ENCODE data around the gene AFF3. TPM values are rescaled to one million over a fixed set of nuclear protein-coding genes. Genes with fewer than 3 reads are reported as not detected.
"Not testable (repeated sequence)": the region's sequence is repeated elsewhere in the genome, so short reads cannot be mapped to it uniquely, and the experiment has no call there.

AFF3 gene
- total RNA-seq, 4 donors from 2014 or later = 2.1 to 7.3 (median 3.5) TPM

GRCh38 chr2:99776206-99776905 lies 366.0 kb downstream of the AFF3 start:
- WGBS, 2 donors = 49 to 53% methylated on average over 3 of the region's 3 CpGs
- TF ChIP-seq POLR2A (IDR thresholded peaks at IDR 0.05) = no peak
- no peak for TF ChIP-seq CTCF (IDR thresholded peaks at IDR 0.05)

DNA sequence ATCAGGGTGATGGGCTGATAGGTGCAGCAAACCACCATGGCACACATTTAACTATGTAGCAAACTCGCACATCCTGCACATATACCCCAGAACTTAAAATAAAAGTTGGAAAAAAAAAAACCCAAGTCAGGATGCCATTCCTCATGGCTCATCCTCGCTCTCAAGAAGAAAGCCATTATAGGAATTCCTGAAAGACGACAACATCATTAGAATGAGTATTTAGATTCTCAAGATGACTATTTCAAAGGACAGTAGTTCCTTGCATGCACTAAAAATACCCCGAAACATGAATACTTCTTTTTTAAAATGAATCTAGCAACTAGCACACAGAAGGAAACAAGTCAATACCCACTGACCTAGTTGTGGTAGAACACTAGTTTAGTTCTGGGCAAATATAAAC lies 366.8 kb downstream of the AFF3 start:
- intact Hi-C loops (cut with DNase I; ENCODE audit: low total_unique reads) = no loop called here
- no peak for TF ChIP-seq POLR2A (IDR thresholded peaks at IDR 0.05)
- no peak for TF ChIP-seq CTCF (IDR thresholded peaks at IDR 0.05)
- DNase-seq (ENCODE audit: low spot score in 2 of 2) = no peak
- no peak overlapping the region for H3K4me3 ChIP-seq (ENCODE audit: low read depth, poor library complexity, severe bottlenecking)
- 64 to 67% methylated on average over 4 of the region's 4 CpGs for whole genome bisulfite sequencing, 2 donors

More at GRCh38 chr2:99776206-99776905, 366.0 kb downstream of the AFF3 start:
- intact Hi-C loops (cut with DNase I; ENCODE audit: low total_unique reads) = no loop called here
- DNase-seq (ENCODE audit: low spot score in 2 of 2) = no peak
- H3K4me3 ChIP-seq (ENCODE audit: low read depth, poor library complexity, severe bottlenecking) = no peak overlapping the region

DNA sequence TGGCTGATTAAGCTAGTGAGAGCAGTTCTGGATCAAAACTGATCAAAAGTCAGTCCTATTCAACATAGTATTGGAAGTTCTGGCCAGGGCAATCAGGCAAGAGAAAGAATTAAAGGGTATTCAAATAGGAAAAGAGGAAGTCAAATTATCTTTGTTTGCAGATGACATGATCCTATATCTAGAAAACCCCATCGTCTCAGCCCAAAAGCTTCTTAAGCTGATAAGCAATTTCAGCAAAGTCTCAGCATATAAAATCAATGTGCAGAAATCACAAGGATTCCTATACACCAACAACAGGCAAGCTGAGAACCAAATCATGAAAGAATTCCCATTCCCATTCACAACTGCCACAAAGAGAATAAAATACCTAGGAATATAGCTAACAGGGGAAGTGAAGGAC lies 368.7 kb downstream of the AFF3 start:
- 76 to 100% methylated on average over 1 of the region's 1 CpG for WGBS, 2 donors
- intact Hi-C loops (cut with DNase I; ENCODE audit: low total_unique reads); H3K4me3 ChIP-seq (ENCODE audit: low read depth, poor library complexity, severe bottlenecking); DNase-seq (ENCODE audit: low spot score in 2 of 2): not testable (repeated sequence)

GRCh38 chr2:99772591-99773331 lies 369.6 kb downstream of the AFF3 start:
- intact Hi-C loops (cut with DNase I; ENCODE audit: low total_unique reads) = no loop called here
- no peak for DNase-seq (ENCODE audit: low spot score in 2 of 2)
- no peak overlapping the region for H3K4me3 ChIP-seq (ENCODE audit: low read depth, poor library complexity, severe bottlenecking)
- 71% methylated on average over 7 of the region's 7 CpGs for WGBS, 2 donors
- TF ChIP-seq POLR2A (IDR thresholded peaks at IDR 0.05) (no peak), CTCF (IDR thresholded peaks at IDR 0.05) (no peak)

GRCh38 chr2:99771681-99772333 lies 370.6 kb downstream of the AFF3 start:
- 79 to 84% methylated on average over 13 of the region's 13 CpGs for WGBS, 2 donors
- intact Hi-C loops (cut with DNase I; ENCODE audit: low total_unique reads) = no loop called here

More at GRCh38 chr2:99771681-99772333, 370.6 kb downstream of the AFF3 start:
- no peak for TF ChIP-seq POLR2A (IDR thresholded peaks at IDR 0.05)
- TF ChIP-seq CTCF (IDR thresholded peaks at IDR 0.05) = no peak
- no peak overlapping the region for H3K4me3 ChIP-seq (ENCODE audit: low read depth, poor library complexity, severe bottlenecking)
- no peak for DNase-seq (ENCODE audit: low spot score in 2 of 2)

Measured in lower leg skin (tissue), 4 donors.